GF-D8 (cell line): ENCODE measurements around the gene NPTN.
A peak's percentile ranks its signal among the peaks of the same experiment; 100 is the strongest.
"Not testable (repeated sequence)": the region's sequence is repeated elsewhere in the genome, so short reads cannot be mapped to it uniquely, and the experiment has no call there.

Experiments
- DNase-seq: peaks from one replicate; lab custom pipeline; 2025; lab: John Stamatoyannopoulos, UW

Gene NPTN

GRCh38 chr15:73570355-73571032, 62.7 kb downstream of the NPTN start:
- no peak for DNase-seq

GRCh38 chr15:73569361-73569760, 63.8 kb downstream of the NPTN start:
- DNase-seq = no peak

- no peak for DNase-seq
Measured at GRCh38 chr15:73568564-73569280, 64.5 kb downstream of the NPTN start.

GRCh38 chr15:73567020-73567419, 66.2 kb downstream of the NPTN start:
- no peak for DNase-seq

- DNase-seq = peak; percentile 66
Measured at GRCh38 chr15:73564255-73564654, 68.9 kb downstream of the NPTN start.

- DNase-seq = peak; percentile 7
Measured at GRCh38 chr15:73560501-73561117, 72.6 kb downstream of the NPTN start.

GRCh38 chr15:73558529-73558928, 74.7 kb downstream of the NPTN start:
- DNase-seq = no peak

- no peak for DNase-seq
Measured at GRCh38 chr15:73555080-73555479, 78.1 kb downstream of the NPTN start.

GRCh38 chr15:73550190-73550589, 83.0 kb downstream of the NPTN start:
- no peak for DNase-seq

GRCh38 chr15:73548925-73549324, 84.3 kb downstream of the NPTN start:
- DNase-seq = not testable (repeated sequence)

- DNase-seq = no peak
Measured at GRCh38 chr15:73541479-73541878, 91.7 kb downstream of the NPTN start.

- no peak for DNase-seq
Measured at GRCh38 chr15:73540161-73540560, 93.0 kb downstream of the NPTN start.

- no peak for DNase-seq
Measured at GRCh38 chr15:73539212-73540128, 93.7 kb downstream of the NPTN start.

GRCh38 chr15:73538563-73539211, 94.5 kb downstream of the NPTN start:
- DNase-seq = no peak

GRCh38 chr15:73538123-73538522, 95.1 kb downstream of the NPTN start:
- no peak for DNase-seq

- DNase-seq = no peak
Measured at GRCh38 chr15:73530649-73531048, 102.5 kb downstream of the NPTN start.

GRCh38 chr15:73527598-73527997, 105.6 kb downstream of the NPTN start:
- DNase-seq = no peak

- no peak for DNase-seq
Measured at GRCh38 chr15:73524919-73525318, 108.3 kb downstream of the NPTN start.

- no peak for DNase-seq
Measured at GRCh38 chr15:73522011-73522410, 111.2 kb downstream of the NPTN start.

- no peak for DNase-seq
Measured at GRCh38 chr15:73518876-73519733, 114.1 kb downstream of the NPTN start.
